Type B pancreatic cell (in vitro differentiated cells): ENCODE results near the gene RAB10. TPM values are rescaled to one million over a fixed set of nuclear protein-coding genes. Genes with fewer than 3 reads are reported as not detected.
A peak's percentile ranks its signal among the peaks of the same experiment; 100 is the strongest.

Experiments
- DNase-seq: peaks from one replicate; pipeline ENCODE4 v3.0.0; 2021; ENCODE audit warnings: mixed read lengths; ENCODE audit not compliant: unreplicated experiment; ENCODE audit errors: extremely low spot score
- H3K27ac Mint-ChIP-seq: 2 replicates; pipeline ENCODE4 v1.8.0; 2021; ENCODE audit warnings: mild to moderate bottlenecking, mixed read lengths
- H3K27me3 Mint-ChIP-seq: 2 replicates; pipeline ENCODE4 v1.8.0; 2021; ENCODE audit warnings: mixed read lengths
- H3K36me3 Mint-ChIP-seq: 2 replicates; pipeline ENCODE4 v1.8.0; 2021; ENCODE audit warnings: mixed read lengths
- H3K4me1 Mint-ChIP-seq: one replicate; pipeline ENCODE4 v1.8.0; 2021; ENCODE audit warnings: mixed read lengths; ENCODE audit not compliant: unreplicated experiment
- H3K4me3 Mint-ChIP-seq: 2 replicates; pipeline ENCODE4 v1.8.0; 2021; ENCODE audit warnings: mild to moderate bottlenecking, mixed read lengths
- H3K9me3 Mint-ChIP-seq: 2 replicates; pipeline ENCODE4 v1.8.0; 2021; ENCODE audit warnings: mixed read lengths
- CTCF ChIP-seq: fragments of 200-600 bp; sonication (generic); conservative IDR thresholded peaks from 2 replicates; pipeline ENCODE4 v1.5.0; 2021; ENCODE audit warnings: antibody characterized with exemption, mild to moderate bottlenecking
- long read RNA-seq: library from polyadenylated mRNA; unstranded; transcript quantifications from one replicate; pipeline ENCODE4 v2.0.0, GENCODE V29; 2020
- total RNA-seq: library from RNA; stranded (reverse); gene quantifications from 2 replicates; pipeline ENCODE4 v1.2.1, GENCODE V29; 2021; ENCODE audit warnings: low replicate concordance

RAB10 gene
- total RNA-seq: 143 and 186 TPM in 2 replicates
- long read RNA-seq, transcript RAB10-201 (6 exons, 3,535 nt): major isoform, 118 of 156 reads
- long read RNA-seq, partial matches to known transcripts: 24 of 156 reads
- long read RNA-seq, other reads (novel, unspliced or antisense): 14 of 156 reads

- peaks cover 4% of the 10 kb centered on the region for H3K36me3 Mint-ChIP-seq
- H3K4me3 Mint-ChIP-seq: peak within 1 kb of the TSS; percentile 93
- H3K27me3 Mint-ChIP-seq: no peaks in the 10 kb centered on the region
- no peak for TF ChIP-seq CTCF
- H3K4me1 Mint-ChIP-seq: peaks cover 12% of the 10 kb centered on the region
- H3K27ac Mint-ChIP-seq: peak within 1 kb of the TSS; percentile 98
- H3K9me3 Mint-ChIP-seq: no peaks in the 10 kb centered on the region
- peak; percentile 99 for DNase-seq
Observed at GRCh38 chr2:26033818-26034636, at the start of gene RAB10. Gene RAB10, plus strand, starts transcription at chr2:26034084. Its CDS starts 525 bp downstream, at chr2:26034609.

- Mint-ChIP-seq H3K4me3 (no peak overlapping the region), H3K27me3 (no peaks in the 10 kb centered on the region), H3K36me3 (no peaks in the 10 kb centered on the region), H3K4me1 (peaks cover 13% of the 10 kb centered on the region), H3K9me3 (no peaks in the 10 kb centered on the region), H3K27ac (no peak overlapping the region)
- TF ChIP-seq CTCF: no peak
- no peak for DNase-seq
Observed at GRCh38 chr2:25988134-25988533, 45.8 kb upstream of the RAB10 start.

GRCh38 chr2:25989154-25989553 lies 44.7 kb upstream of the RAB10 start:
- no peaks in the 10 kb centered on the region for H3K27me3 Mint-ChIP-seq
- H3K27ac Mint-ChIP-seq: no peak overlapping the region
- peaks cover 11% of the 10 kb centered on the region for H3K4me1 Mint-ChIP-seq
- TF ChIP-seq CTCF: no peak
- no peaks in the 10 kb centered on the region for H3K9me3 Mint-ChIP-seq
- no peak for DNase-seq
- no peaks in the 10 kb centered on the region for H3K36me3 Mint-ChIP-seq
- no peak overlapping the region for H3K4me3 Mint-ChIP-seq

- no peak for TF ChIP-seq CTCF
- Mint-ChIP-seq H3K27me3 (no peaks in the 10 kb centered on the region), H3K27ac (no peak overlapping the region), H3K4me1 (peaks cover 11% of the 10 kb centered on the region), H3K4me3 (no peak overlapping the region), H3K9me3 (no peaks in the 10 kb centered on the region), H3K36me3 (no peaks in the 10 kb centered on the region)
- DNase-seq: no peak
Observed at GRCh38 chr2:25991965-25992364, 41.9 kb upstream of the RAB10 start.

GRCh38 chr2:25992556-25992955 lies 41.3 kb upstream of the RAB10 start:
- H3K4me1 Mint-ChIP-seq: peaks cover 11% of the 10 kb centered on the region
- DNase-seq: no peak
- no peak for TF ChIP-seq CTCF
- H3K36me3 Mint-ChIP-seq: no peaks in the 10 kb centered on the region
- H3K9me3 Mint-ChIP-seq: no peaks in the 10 kb centered on the region
- H3K27me3 Mint-ChIP-seq: no peaks in the 10 kb centered on the region
- no peak overlapping the region for H3K4me3 Mint-ChIP-seq
- H3K27ac Mint-ChIP-seq: no peak overlapping the region
